Measurements from ENCODE around the gene CNPY1. TPM values are rescaled to one million over a fixed set of nuclear protein-coding genes. Genes with fewer than 3 reads are reported as not detected.
A peak's percentile ranks its signal among the peaks of the same experiment; 100 is the strongest.

The CNPY1 gene
- total RNA-seq, 1 donor from 2014 or later: not detected

DNA sequence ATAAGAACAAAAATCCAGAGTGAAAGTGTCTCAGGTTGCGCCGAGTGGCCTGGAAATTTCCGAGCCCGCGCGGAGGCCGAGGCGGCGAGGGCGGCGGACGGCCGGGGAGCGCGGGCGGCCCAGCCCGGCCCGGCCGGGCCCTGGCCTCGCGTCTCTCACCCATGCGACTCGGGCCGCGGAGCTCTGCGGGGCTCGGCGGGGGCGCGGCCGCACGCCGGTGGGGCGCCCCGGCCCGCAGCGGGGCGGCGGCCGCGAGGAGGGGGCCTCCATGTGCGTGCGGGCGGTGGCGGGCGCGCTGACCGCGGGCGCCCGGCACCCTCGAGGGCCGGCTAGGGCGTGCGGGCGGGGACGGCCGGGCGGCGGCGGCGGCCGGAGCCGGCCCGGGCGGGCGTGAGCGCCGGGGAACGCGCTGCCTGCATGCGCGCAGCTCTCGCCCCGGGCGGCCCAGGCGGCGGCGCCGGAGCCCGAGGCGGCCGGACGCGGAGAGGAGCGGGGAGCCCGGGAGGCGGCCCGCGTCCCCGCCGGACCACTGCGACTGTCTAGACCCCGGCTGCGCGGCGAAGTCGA lies 88.7 kb downstream of the CNPY1 start:
- Histone ChIP-seq H3K9me3 (replicated peaks) (no peaks in the 10 kb centered on the region), H3K27ac (replicated peaks) (no peak overlapping the region), H3K27me3 (ENCODE audit: low read depth) (peaks cover 96% of the 10 kb centered on the region), H3K36me3 (no peaks in the 10 kb centered on the region), H3K4me1 (peaks cover 51% of the 10 kb centered on the region), H3K4me3 (peak overlapping the region; percentile 71)
- DNase-seq: no peak
- intact Hi-C loops (cut with micrococcal nuclease): no loop called here
- TF ChIP-seq CTCF (IDR thresholded peaks at IDR 0.05; ENCODE audit: borderline replicate concordance): no peak

DNA sequence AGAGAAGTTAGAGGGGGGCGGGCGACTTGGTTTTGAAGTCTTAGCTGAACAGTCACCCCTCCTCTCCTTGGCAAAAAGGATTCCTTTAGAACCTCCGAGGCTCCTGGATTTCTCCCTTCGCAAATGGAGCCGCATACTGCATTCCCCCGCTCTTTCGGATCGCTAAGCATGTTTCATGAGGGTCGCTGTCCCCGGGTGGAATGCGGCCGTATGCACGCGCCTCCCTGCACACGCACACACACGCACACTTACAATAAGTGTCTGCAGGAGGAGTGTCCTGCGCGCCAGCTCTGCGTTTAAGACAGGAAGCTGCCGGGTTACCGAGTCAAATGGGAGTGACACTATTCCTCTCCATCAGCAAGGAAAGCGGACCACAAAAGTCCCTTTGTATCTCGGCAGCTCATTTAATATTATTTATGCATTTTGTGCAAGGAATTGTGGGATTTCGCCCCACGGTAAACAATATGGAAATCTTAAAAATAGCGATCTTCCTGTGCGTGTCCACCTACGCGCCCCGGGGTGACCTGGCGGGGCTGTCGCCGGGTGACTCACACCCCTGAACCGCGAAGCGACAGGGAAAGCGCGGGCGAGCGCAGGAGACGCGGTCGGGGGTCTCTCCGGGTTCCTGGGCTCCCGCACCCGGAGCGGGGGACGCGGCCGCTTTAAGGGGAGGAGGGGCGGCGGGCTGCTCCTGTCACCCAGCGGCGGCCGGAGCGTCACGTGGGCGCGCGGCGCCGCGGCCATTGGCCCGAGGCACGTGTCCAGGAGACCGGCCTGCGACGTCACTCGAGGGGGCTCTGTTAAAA lies 89.4 kb downstream of the CNPY1 start:
- H3K4me1 ChIP-seq: peaks cover 51% of the 10 kb centered on the region
- H3K4me3 ChIP-seq: peak overlapping the region; percentile 71
- H3K27me3 ChIP-seq (ENCODE audit: low read depth): peaks cover 96% of the 10 kb centered on the region
- intact Hi-C loops (cut with micrococcal nuclease): no loop called here
- no peak overlapping the region for H3K27ac ChIP-seq (replicated peaks)
- peak; percentile 67 for DNase-seq
- no peak for TF ChIP-seq CTCF (IDR thresholded peaks at IDR 0.05; ENCODE audit: borderline replicate concordance)
- no peaks in the 10 kb centered on the region for H3K36me3 ChIP-seq
- no peaks in the 10 kb centered on the region for H3K9me3 ChIP-seq (replicated peaks)

GRCh38 chr7:155455776-155456737 lies 90.3 kb downstream of the CNPY1 start:
- H3K4me1 ChIP-seq: peaks cover 51% of the 10 kb centered on the region
- TF ChIP-seq CTCF (IDR thresholded peaks at IDR 0.05; ENCODE audit: borderline replicate concordance): no peak
- H3K27ac ChIP-seq (replicated peaks): no peak overlapping the region
- H3K9me3 ChIP-seq (replicated peaks): no peaks in the 10 kb centered on the region
- H3K36me3 ChIP-seq: no peaks in the 10 kb centered on the region
- H3K4me3 ChIP-seq: peak overlapping the region; percentile 71
- peaks cover 96% of the 10 kb centered on the region for H3K27me3 ChIP-seq (ENCODE audit: low read depth)
- no peak for DNase-seq
- intact Hi-C loops (cut with micrococcal nuclease): no loop called here

- Histone ChIP-seq H3K4me3 (no peak overlapping the region), H3K4me1 (peaks cover 54% of the 10 kb centered on the region), H3K9me3 (replicated peaks) (no peaks in the 10 kb centered on the region), H3K27ac (replicated peaks) (no peak overlapping the region), H3K36me3 (no peaks in the 10 kb centered on the region), H3K27me3 (ENCODE audit: low read depth) (peaks cover 96% of the 10 kb centered on the region)
- intact Hi-C loops (cut with micrococcal nuclease): no loop called here
- no peak for TF ChIP-seq CTCF (IDR thresholded peaks at IDR 0.05; ENCODE audit: borderline replicate concordance)
- DNase-seq: no peak
Measured at GRCh38 chr7:155455132-155455693, 91.1 kb downstream of the CNPY1 start.

All from left ventricle myocardium inferior (tissue), 1 donor.